ENCODE measurements around the gene ST6GALNAC4. TPM values are rescaled to one million over a fixed set of nuclear protein-coding genes. Genes with fewer than 3 reads are reported as not detected.
A peak's percentile ranks its signal among the peaks of the same experiment; 100 is the strongest.

Gene ST6GALNAC4
- total and polyA plus RNA-seq, 9 of the 15 experiments (the other 6 are each of a cell fraction or from before 2014, with no cell fraction given), result 2.6 to 43.1 (median 15.4) TPM

- TF ChIP-seq RBM39 (optimal IDR thresholded peaks at IDR 0.05; ENCODE audit: low read depth, low read length), result no peak
- TF ChIP-seq PCBP2 (IDR thresholded peaks at IDR 0.05; ENCODE audit: low read depth, low read length, poor library complexity, severe bottlenecking), result no peak
- peak; percentile 73; the same call in 1 of the 2 replicates for TF ChIP-seq CXXC5 (CRISPR knock-in tag; IDR thresholded peaks at IDR 0.05)
- TF ChIP-seq THRB (CRISPR knock-in tag; conservative IDR thresholded peaks at IDR 0.05), result no peak
These were observed 39.3 kb downstream of the ST6GALNAC4 start, which contains the start of gene AK1 (continued) for GRCh38 chr9:127877566-127877998.

- Histone ChIP-seq H3K4me1 (replicated peaks in 1 of 2; ENCODE audit: control insufficient read depth in 2 of 2, insufficient read depth in 2 of 2, low read length in 2 of 2) (peaks cover 19 to 57% of the 10 kb centered on the region in 2 experiments; a peak in 4 of 5 replicates), H4K20me1 (replicated peaks; ENCODE audit: control insufficient read depth, insufficient read depth, low read length) (no peaks in the 10 kb centered on the region), H3K4me3 (peak overlapping the region; percentile 46), H3K9me1 (ENCODE audit: control insufficient read depth, insufficient read depth, low read length) (no peaks in the 10 kb centered on the region), H3K79me2 (ENCODE audit: control insufficient read depth, insufficient read depth, low read length) (peaks cover 12% of the 10 kb centered on the region; the same call in 2 of the 3 replicates), H3K36me3 (ENCODE audit: control insufficient read depth, insufficient read depth, low read length) (no peaks in the 10 kb centered on the region; the same call in 2 of the 3 replicates), H3K27me3 (ENCODE audit: control insufficient read depth in 2 of 2, insufficient read depth in 2 of 2, low read length in 2 of 2) (no peaks in the 10 kb centered on the region), H3K9ac (ENCODE audit: insufficient read depth in 1 of 2, low read depth in 2 of 2, low read length in 2 of 2) (peak overlapping the region; percentile 72 to 94), H3K27ac (ENCODE audit: extremely low read depth, low read depth, low read length) (peak overlapping the region; percentile 65), H3K4me2 (ENCODE audit: insufficient read depth, low read length) (peak overlapping the region; percentile 80), H3K9me3 (replicated peaks; ENCODE audit: control insufficient read depth, insufficient read depth, low read depth, low read length) (no peaks in the 10 kb centered on the region), H2AFZ (ENCODE audit: low read depth, low read length) (peak overlapping the region; percentile 91)
- ChIA-PET CTCF (ENCODE audit: low intra/inter-chr PET ratio) (no interaction called here), POLR2A (interaction anchor here (0.6 to 1.5 kb wide), 6 partner anchors 11 to 235 kb away, joined by 3 to 5 read pairs (median 3); partner anchors contain the start of gene ST6GALNAC6)
- peak; percentile 36 for ATAC-seq
- intact Hi-C loops (cut with micrococcal nuclease) (loop anchor here (10.0 kb wide), 1 partner anchor 282 kb away; no protein-coding TSS in a partner anchor), in situ Hi-C loops (cut with MboI) (loop anchor here (5.0 to 10.0 kb wide), 3 partner anchors 35 to 375 kb away; no protein-coding TSS in a partner anchor)
- DNase-seq (ENCODE audit: extremely low read depth in 1 of 4, low spot score in 3 of 4), result no peak
- TSS peak; percentile 73 for BruUV-seq (replicated peaks)
- WGBS (ENCODE audit: insufficient coverage, low coverage, missing lambda C conversion rate), result 41% methylated on average over 16 of the region's 26 CpGs
- FAIRE-seq, result peak; percentile 51
- TF ChIP-seq TFAP4 (CRISPR knock-in tag; IDR thresholded peaks at IDR 0.05; ENCODE audit: borderline replicate concordance), result no peak
- no peak for TF ChIP-seq ZNF224 (CRISPR knock-in tag; IDR thresholded peaks at IDR 0.05)
- no peak for TF ChIP-seq U2AF1 (optimal IDR thresholded peaks at IDR 0.05; ENCODE audit: low read depth, low read length)
- no peak for TF ChIP-seq COPS2 (conservative IDR thresholded peaks at IDR 0.05)
- TF ChIP-seq TBL1XR1 (IDR thresholded peaks at IDR 0.05; ENCODE audit: low read length in 2 of 2), result no peak
- TF ChIP-seq RCOR1 (IDR thresholded peaks at IDR 0.05; ENCODE audit: borderline replicate concordance in 1 of 2, low read depth in 2 of 2, low read length in 2 of 2), result no peak
- no peak for TF ChIP-seq TSC22D4 (tag; IDR thresholded peaks at IDR 0.05)
- no peak for TF ChIP-seq ZBTB49 (CRISPR knock-in tag; IDR thresholded peaks at IDR 0.05; ENCODE audit: borderline replicate concordance)
These were observed 39.9 kb downstream of the ST6GALNAC4 start for GRCh38 chr9:127876764-127877562.
